Activated naive CD4-positive, alpha-beta T cell treated with anti-CD3 and anti-CD28 coated beads, Interleukin-2, amount 50 U/mL, for 72 hours (primary cell): ENCODE measurements around the gene RABAC1. TPM values are rescaled to one million over a fixed set of nuclear protein-coding genes. Genes with fewer than 3 reads are reported as not detected.

Experiments used
- ATAC-seq, 2 donors: fragments of 150-1000 bp; cut with Tn5 transposase; 2 replicates each; pipeline ENCODE4 v1.10.0; 2021; ENCODE audit warnings: mild to moderate bottlenecking in 2 of 2, moderate library complexity in 2 of 2
- DNase-seq, 2 donors: peaks; one replicate each; pipeline ENCODE4 v3.0.0; 2021 to 2022; ENCODE audit warnings: low spot score in 2 of 2
- H3K27ac Mint-ChIP-seq, 2 donors: one replicate each; pipeline ENCODE4 v1.8.0; 2022; ENCODE audit warnings: mild to moderate bottlenecking in 2 of 2, mixed read lengths in 2 of 2
- H3K36me3 Mint-ChIP-seq, 2 donors: one replicate each; pipeline ENCODE4 v1.8.0; 2022; ENCODE audit warnings: mixed read lengths in 2 of 2
- H3K9me3 Mint-ChIP-seq, 2 donors: one replicate each; pipeline ENCODE4 v1.8.0; 2022; ENCODE audit warnings: mixed read lengths in 2 of 2
- total RNA-seq, 2 donors: library from RNA; stranded (reverse); gene quantifications; one replicate each; pipeline ENCODE4 v1.2.3, GENCODE V29; 2022

RABAC1 gene
- total RNA-seq, 2 donors from 2014 or later, result 39.8 to 46.0 TPM

DNA sequence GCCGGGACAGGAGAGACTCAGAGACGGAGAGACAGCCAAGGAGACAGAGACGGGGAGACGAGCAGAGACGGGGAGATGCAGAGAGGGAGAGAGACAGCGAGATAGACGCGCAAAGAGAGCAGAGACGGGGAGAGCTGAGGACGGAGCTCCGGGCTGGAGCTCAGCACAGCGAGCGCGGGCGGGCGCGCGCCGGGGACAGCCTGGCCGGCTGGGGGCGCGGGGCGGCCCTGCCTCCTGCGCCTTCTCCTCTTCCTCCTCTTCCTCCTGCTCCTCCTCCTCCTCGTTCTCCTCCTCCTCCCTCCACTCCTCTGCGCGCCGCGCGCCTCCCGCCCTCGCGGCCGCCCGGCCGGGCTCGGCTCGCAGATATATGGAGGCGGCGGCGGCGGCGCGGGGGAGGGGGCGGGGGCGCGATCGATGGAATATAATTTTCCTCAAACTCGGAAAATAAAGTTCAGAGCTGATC is 30.9 kb downstream of the RABAC1 start, which contains the start of gene ERFL:
Gene ERFL, minus strand, starts transcription at position 229 of the 463 bp plus-strand sequence. CDS start 15,530 bp downstream, outside the sequence.
- H3K27ac Mint-ChIP-seq, result peak within 1 kb of the TSS in 1 of 2 donors; percentile 7
- no peaks in the 10 kb centered on the region for H3K36me3 Mint-ChIP-seq
- no peaks in the 10 kb centered on the region for H3K9me3 Mint-ChIP-seq
- peak; percentile 59 to 63 for ATAC-seq
- no peak for DNase-seq

- no peak overlapping the region for H3K27ac Mint-ChIP-seq
- no peak for DNase-seq
- H3K9me3 Mint-ChIP-seq, result no peaks in the 10 kb centered on the region
- ATAC-seq, result peak; percentile 43 to 51
- H3K36me3 Mint-ChIP-seq, result no peaks in the 10 kb centered on the region
These were observed 31.5 kb downstream of the RABAC1 start for GRCh38 chr19:41927497-41928192.

DNA sequence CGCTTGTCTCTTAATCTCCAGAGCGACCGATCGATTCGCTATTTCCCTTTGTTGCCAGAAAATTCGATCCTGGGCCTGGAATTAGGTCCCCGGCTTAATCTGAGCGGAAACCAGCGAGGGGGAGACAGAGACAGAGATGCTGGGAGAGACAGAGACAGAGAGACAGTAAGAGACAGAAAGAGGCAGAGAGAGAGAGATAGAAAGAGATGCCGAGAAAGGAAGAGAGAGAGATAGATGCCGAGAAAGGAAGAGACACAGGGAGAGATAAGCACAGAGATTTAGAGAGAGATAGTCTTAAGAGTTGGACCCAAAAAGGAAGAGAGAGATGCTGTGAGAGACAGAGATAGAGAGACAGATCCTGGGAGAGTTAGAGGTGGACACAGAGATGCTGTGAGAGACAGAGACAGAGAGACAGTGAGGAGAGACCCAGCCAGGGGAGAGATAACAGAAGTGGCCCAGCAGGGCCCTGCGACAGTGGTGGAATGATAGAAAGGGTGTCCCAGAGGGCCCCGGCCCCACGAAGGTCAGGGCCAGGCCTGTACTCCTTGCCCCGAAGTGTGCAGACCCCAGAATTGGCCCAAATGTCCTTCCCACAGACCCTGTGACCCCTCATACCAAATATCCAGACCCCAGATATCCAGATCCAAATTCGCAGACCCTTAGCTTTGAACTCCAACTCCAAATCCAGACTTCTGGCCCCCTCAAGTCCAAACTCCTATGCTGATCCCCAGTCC is 32.2 kb downstream of the RABAC1 start:
- DNase-seq (no peak), ATAC-seq (no peak)
- no peaks in the 10 kb centered on the region for H3K9me3 Mint-ChIP-seq
- H3K36me3 Mint-ChIP-seq, result no peaks in the 10 kb centered on the region
- H3K27ac Mint-ChIP-seq, result no peak overlapping the region

DNA sequence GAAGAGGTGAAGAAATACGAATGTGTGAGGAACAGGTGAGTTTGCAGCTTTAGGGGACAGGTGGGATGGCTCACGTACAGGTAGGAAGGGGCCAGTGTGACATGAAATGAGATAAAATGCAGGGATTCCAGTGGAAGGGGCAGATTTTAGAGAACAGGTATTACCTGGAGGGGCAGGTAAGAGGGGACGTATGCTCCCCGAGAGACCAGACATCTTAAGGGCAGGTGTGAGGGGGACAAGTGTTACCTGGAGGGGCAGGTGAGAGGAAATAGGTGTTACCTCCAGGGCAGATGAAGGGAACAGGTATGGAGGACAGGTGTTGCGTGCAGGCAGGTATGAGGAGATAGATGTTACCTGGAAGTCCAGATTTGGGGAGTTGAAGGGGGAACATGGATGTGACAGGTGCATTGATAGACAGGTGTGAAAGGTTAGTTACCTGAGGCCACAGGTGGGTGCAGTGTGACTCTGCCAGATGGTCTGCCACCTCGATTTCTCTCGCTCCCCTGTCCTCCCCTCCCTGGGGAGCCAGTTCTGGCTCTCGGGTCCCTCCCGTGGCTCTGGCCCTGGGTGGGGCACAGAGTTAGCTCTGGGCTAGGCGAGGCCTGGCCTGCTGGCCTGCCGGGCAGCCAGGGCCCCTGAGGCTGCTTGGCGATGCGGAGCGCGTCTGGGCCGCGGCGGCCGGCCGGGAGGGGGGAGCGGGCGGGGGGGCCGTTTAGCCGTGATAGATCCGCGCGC is 32.9 kb downstream of the RABAC1 start:
- DNase-seq, result no peak
- Mint-ChIP-seq H3K36me3 (no peaks in the 10 kb centered on the region), H3K27ac (no peak overlapping the region), H3K9me3 (no peaks in the 10 kb centered on the region)
- no peak for ATAC-seq

GRCh38 chr19:41925208-41926003 is 33.7 kb downstream of the RABAC1 start:
- Mint-ChIP-seq H3K9me3 (no peaks in the 10 kb centered on the region), H3K36me3 (no peaks in the 10 kb centered on the region), H3K27ac (no peak overlapping the region)
- ATAC-seq, result no peak
- DNase-seq, result no peak

GRCh38 chr19:41924151-41925145 is 34.7 kb downstream of the RABAC1 start:
- Mint-ChIP-seq H3K9me3 (no peaks in the 10 kb centered on the region), H3K27ac (no peak overlapping the region), H3K36me3 (no peaks in the 10 kb centered on the region)
- no peak for DNase-seq
- no peak for ATAC-seq

- no peaks in the 10 kb centered on the region for H3K36me3 Mint-ChIP-seq
- ATAC-seq (no peak), DNase-seq (no peak)
- no peak overlapping the region for H3K27ac Mint-ChIP-seq
- no peaks in the 10 kb centered on the region for H3K9me3 Mint-ChIP-seq
These were observed 35.9 kb downstream of the RABAC1 start for GRCh38 chr19:41923045-41923788.

DNA sequence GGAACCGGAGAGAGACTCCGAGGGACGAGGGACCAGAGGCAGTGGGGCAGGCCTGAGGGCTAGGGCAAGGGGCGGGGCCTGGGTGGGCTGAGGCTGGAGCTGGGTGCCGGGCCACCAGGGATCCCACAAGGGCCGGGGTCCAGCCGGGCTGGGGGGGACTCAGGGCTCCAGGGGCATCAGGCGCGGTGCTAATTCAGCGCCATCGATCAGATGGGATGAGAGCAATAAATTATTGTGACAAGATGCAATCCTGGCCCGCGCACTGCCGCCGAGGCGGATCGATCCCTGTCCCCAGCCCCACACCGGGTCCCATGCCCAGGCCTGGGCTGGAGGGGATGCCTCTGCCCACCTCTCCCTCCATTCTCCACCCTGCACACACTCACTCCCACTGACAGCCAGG is 36.5 kb downstream of the RABAC1 start:
- Mint-ChIP-seq H3K9me3 (no peaks in the 10 kb centered on the region), H3K27ac (no peak overlapping the region), H3K36me3 (no peaks in the 10 kb centered on the region)
- ATAC-seq, result no peak
- no peak for DNase-seq

GRCh38 chr19:41921577-41922576 is 37.2 kb downstream of the RABAC1 start:
- peak overlapping the region in 1 of 2 donors; percentile 65 for H3K27ac Mint-ChIP-seq
- H3K36me3 Mint-ChIP-seq, result no peaks in the 10 kb centered on the region
- ATAC-seq, result no peak
- no peaks in the 10 kb centered on the region for H3K9me3 Mint-ChIP-seq
- no peak for DNase-seq

DNA sequence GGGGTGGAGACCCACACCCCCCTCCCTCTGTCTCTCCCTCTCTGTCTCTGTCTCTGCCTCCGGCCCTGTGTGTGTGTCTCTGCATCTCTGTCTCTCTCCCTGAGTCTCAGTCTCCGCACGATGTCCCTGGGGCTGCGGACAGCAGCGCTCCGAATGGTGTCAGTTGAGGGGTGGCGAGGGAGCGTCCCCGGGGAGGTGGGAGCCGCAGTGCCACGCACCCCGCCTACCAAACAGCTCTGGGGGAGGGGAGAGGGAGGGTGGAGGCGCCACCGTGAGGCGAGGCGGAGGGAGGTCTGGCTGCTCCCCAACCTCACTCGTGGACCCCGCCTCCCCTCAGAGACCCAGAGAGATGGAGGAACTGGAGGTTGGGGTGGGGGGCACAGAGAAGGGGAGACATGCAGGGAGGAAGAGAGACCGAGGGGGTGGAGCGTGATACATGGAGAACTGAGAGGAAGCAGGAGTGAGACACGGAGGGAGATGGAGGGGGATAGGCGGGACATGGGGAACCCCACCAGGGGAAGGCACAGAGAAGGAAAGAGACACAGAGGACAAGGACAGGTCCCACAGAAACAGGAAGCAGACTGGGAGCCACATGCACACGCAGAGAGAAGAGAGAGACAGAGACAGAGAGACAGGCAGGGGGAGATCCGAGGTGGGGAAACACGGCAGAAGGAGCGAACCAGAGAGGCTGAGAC is 38.1 kb downstream of the RABAC1 start:
- no peaks in the 10 kb centered on the region for H3K9me3 Mint-ChIP-seq
- H3K27ac Mint-ChIP-seq, result no peak overlapping the region
- ATAC-seq (no peak), DNase-seq (no peak)
- no peaks in the 10 kb centered on the region for H3K36me3 Mint-ChIP-seq

GRCh38 chr19:41919948-41920712 is 39.0 kb downstream of the RABAC1 start:
- DNase-seq (no peak), ATAC-seq (peak in 1 of 2 donors; percentile 20)
- H3K27ac Mint-ChIP-seq, result no peak overlapping the region
- H3K36me3 Mint-ChIP-seq, result no peaks in the 10 kb centered on the region
- no peaks in the 10 kb centered on the region for H3K9me3 Mint-ChIP-seq

DNA sequence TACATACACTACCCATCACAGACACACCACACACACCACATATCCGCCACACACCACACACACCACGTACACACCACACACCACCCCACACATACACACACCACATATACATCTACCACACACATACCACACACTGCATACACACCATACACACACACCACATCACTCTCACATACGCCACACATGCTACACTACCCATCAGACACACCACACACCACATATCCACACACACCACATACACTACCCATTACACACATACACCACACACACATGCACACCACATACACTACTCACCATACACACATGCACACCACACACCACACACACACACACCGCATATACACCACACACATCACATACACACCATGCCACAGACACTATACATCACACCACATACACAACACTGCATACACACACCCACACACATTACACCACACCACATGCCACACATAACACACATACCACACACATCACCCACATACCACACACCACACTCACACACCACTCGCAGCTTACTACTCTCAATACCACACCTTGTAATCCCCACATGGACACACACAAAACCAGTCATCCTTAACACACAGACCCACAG is 40.4 kb downstream of the RABAC1 start:
- H3K36me3 Mint-ChIP-seq, result no peaks in the 10 kb centered on the region
- H3K9me3 Mint-ChIP-seq, result no peaks in the 10 kb centered on the region
- DNase-seq (no peak), ATAC-seq (peak in 1 of 2 donors; percentile 24)
- no peak overlapping the region for H3K27ac Mint-ChIP-seq
